Measurements from ENCODE around the gene IL10RA.

The IL10RA gene

DNA sequence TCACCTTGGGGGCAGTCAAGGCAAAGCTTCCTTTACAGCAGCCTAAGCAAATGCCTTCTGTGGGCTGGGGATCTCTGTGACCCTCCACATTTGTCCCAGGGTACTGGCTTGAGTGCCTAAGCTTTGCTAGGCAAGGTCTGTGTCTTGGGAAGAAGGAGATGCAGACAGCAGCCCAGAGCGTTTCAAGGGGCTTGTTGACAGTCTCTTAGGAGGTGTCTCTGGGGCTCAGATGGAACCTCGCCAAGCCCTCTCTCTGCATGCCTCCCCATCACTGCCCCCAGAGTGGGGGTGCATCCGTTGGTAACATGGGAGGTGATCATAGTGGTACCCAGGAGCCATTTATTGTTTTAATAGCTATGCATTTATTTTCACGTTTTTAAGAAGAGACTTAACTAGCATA, 61.6 kb downstream of the IL10RA start:
- DNase-seq (ENCODE audit: extremely low spot score), result no peak
- ChIA-PET POLR2A (no interaction called here), CTCF (interaction anchor here (0.6 to 4.5 kb wide), 6 partner anchors 97 to 240 kb away, joined by 3 to 28 read pairs (median 6); no protein-coding TSS in a partner anchor)
- TF ChIP-seq, protein P1, sequence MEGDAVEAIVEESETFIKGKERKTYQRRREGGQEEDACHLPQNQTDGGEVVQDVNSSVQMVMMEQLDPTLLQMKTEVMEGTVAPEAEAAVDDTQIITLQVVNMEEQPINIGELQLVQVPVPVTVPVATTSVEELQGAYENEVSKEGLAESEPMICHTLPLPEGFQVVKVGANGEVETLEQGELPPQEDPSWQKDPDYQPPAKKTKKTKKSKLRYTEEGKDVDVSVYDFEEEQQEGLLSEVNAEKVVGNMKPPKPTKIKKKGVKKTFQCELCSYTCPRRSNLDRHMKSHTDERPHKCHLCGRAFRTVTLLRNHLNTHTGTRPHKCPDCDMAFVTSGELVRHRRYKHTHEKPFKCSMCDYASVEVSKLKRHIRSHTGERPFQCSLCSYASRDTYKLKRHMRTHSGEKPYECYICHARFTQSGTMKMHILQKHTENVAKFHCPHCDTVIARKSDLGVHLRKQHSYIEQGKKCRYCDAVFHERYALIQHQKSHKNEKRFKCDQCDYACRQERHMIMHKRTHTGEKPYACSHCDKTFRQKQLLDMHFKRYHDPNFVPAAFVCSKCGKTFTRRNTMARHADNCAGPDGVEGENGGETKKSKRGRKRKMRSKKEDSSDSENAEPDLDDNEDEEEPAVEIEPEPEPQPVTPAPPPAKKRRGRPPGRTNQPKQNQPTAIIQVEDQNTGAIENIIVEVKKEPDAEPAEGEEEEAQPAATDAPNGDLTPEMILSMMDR (IDR thresholded peaks at IDR 0.05; ENCODE audit: control extremely low read depth, extremely low read depth, low read depth, missing control alignments), result no peak

DNA sequence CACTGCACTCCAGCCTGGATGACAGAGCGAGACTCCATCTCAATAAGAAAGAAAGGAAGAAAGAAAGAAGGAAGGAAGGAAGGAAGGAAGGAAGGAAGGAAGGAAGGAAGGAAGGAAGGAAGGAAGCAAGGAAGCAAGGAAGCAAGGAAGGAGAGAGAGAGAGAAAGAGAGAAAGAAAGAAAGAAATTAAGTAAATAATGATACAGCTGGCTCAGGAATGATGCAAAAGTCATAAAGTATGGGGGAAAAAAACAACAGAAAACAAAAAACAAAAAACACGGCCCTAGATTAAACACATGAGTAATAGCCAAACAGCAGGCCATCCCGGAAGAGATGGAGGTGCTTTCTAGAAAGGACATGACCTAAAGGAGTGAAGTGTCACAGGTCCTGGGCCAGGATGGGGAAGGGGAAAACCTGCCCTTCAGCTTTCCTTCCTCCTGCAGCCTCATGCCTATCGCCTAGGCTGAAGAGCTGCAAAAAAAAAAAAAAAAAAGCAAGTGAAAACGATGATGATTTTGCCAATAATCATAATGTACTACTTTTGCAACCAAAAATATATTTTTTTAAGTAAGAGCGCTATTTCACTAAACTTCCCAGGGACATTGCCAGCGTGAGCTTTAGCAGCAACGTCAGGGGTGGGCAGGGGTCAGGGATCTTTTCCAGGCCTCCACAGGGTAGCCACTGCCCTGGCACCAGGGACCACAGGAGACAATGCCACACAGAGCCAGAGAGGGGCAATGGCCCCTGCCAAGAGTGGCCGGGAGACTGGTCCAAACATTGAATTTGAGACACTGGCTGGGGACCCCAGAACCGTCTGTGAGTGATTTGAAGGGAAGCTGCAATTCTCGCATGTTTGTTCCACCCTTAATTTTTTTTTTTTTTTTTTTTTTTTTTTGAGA, 62.5 kb downstream of the IL10RA start:
- ChIA-PET CTCF (interaction anchor here (1.0 to 4.5 kb wide), 6 partner anchors 102 to 623 kb away, joined by 3 to 28 read pairs (median 6); no protein-coding TSS in a partner anchor), POLR2A (interaction anchor here (0.6 kb wide), 1 partner anchor 234 kb away, joined by 4 read pairs; no protein-coding TSS in a partner anchor)
- DNase-seq (ENCODE audit: extremely low spot score), result no peak
- TF ChIP-seq, protein P1 (IDR thresholded peaks at IDR 0.05; ENCODE audit: control extremely low read depth, extremely low read depth, low read depth, missing control alignments), result no peak

DNA sequence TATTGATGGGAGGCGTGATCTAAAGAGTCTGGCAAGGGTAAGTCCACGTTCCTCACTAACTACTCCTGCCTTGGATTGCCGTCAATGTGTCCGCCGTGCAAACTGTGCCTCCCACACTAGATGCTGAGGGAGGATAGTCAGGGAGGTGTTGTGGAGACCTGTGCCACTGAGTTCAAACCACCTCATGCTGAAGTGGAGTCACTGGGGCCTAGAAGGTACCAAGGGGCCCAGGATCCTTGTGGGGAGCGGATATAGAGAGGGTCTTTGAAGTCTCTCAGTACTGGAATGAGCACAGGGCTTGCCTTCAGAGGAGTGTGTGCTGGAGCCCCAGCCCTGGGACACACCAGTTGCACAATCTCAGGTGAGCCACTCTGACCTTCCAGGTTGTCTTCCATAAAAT, 63.6 kb downstream of the IL10RA start:
- ChIA-PET POLR2A (no interaction called here), CTCF (interaction anchor here (2.2 to 9.8 kb wide), 5 partner anchors 103 to 245 kb away, joined by 20 to 116 read pairs (median 78); no protein-coding TSS in a partner anchor)
- TF ChIP-seq, protein P1 (IDR thresholded peaks at IDR 0.05; ENCODE audit: control extremely low read depth, extremely low read depth, low read depth, missing control alignments), result no peak
- no peak for DNase-seq (ENCODE audit: extremely low spot score)

DNA sequence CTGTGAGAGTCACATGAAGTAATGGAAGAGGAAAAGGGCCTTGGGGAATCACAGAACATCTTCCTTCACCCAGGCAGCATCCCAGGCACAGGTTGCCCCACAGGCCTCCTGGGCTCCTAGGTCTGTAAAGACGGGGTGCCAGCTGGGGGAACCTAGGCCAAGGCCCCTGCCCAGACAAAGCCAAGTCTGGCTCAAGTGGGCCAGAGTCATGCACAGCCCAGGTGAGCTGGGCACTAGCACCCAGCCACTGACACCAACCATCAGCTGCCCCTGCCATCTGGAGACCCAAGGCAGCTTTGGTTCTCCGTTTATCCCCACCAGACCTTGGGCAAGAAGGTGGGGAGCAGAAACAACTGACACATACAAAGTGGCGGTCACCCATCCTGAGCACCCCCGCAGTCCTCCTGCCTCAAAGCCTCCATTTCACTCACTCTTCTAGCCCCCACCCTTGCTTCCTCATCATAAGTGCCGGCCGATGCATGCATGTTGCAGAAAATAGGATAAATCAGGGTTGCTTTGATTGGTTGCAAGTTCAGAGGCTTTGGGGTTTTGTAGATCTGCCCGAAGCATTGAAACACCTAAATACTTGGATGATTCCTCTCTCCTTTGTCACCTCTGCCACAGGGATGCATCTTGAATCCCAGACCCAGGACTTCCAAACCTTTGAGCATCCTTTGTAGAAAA, 64.2 kb downstream of the IL10RA start:
- no peak for DNase-seq (ENCODE audit: extremely low spot score)
- TF ChIP-seq, protein P1 (IDR thresholded peaks at IDR 0.05; ENCODE audit: control extremely low read depth, extremely low read depth, low read depth, missing control alignments), result no peak
- POLR2A ChIA-PET, result no interaction called here
- CTCF ChIA-PET, result interaction anchor here (5.2 to 9.8 kb wide), 4 partner anchors 105 to 245 kb away, joined by 78 to 116 read pairs (median 98); no protein-coding TSS in a partner anchor

Data from GM10248 (cell line).